ENCODE measurements around the gene SHBG. TPM values are rescaled to one million over a fixed set of nuclear protein-coding genes. Genes with fewer than 3 reads are reported as not detected.

The SHBG gene
- total RNA-seq, 1 experiment from 2014 or later = 1.2 TPM

GRCh38 chr17:7615265-7615747 is 14.6 kb upstream of the SHBG start:
- Histone ChIP-seq H3K9me3 (no peaks in the 10 kb centered on the region), H3K36me3 (ENCODE audit: control insufficient read depth, insufficient read depth, low read length) (no peaks in the 10 kb centered on the region), H3K4me3 (ENCODE audit: low read depth, low read length) (peak overlapping the region; percentile 32), H3K4me1 (no peaks in the 10 kb centered on the region), H3K27me3 (replicated peaks; ENCODE audit: control insufficient read depth, insufficient read depth, low read length) (no peaks in the 10 kb centered on the region)
- Mint-ChIP-seq H3K27ac (ENCODE audit: unreplicated experiment) (peak overlapping the region; percentile 67), H3K27me3 (ENCODE audit: insufficient read depth, unreplicated experiment) (no peaks in the 10 kb centered on the region), H3K4me3 (ENCODE audit: unreplicated experiment) (peak overlapping the region; percentile 98), H3K9me3 (ENCODE audit: unreplicated experiment) (no peaks in the 10 kb centered on the region), H3K4me1 (ENCODE audit: low read depth, unreplicated experiment) (peaks cover 20% of the 10 kb centered on the region), H3K36me3 (ENCODE audit: insufficient read depth, unreplicated experiment) (peaks cover 19% of the 10 kb centered on the region)
- TF ChIP-seq CTCF (IDR thresholded peaks at IDR 0.05; ENCODE audit: insufficient read depth in 1 of 2, low read depth in 1 of 2, low read length in 1 of 2, severe bottlenecking in 1 of 2, unreplicated experiment in 1 of 2) = no peak
- DNase-seq = no peak
- intact Hi-C loops (cut with micrococcal nuclease; ENCODE audit: unreplicated experiment) = loop anchor here (2.0 to 5.0 kb wide), 2 partner anchors 43 to 222 kb away; no protein-coding TSS in a partner anchor
- no TSS peak for BruUV-seq (replicated peaks)
- ChIA-PET POLR2A (interaction anchor here (0.6 to 2.3 kb wide), 12 partner anchors 12 to 558 kb away, joined by 3 to 17 read pairs (median 4); partner anchors contain the start of genes ATP1B2, MPDU1, NAA38 and SAT2), CTCF (interaction anchor here (0.6 to 2.3 kb wide), 9 partner anchors 12 to 164 kb away, joined by 3 to 9 read pairs (median 6); partner anchors contain the start of genes ATP1B2, MPDU1, SAT2 and TP53)

DNA sequence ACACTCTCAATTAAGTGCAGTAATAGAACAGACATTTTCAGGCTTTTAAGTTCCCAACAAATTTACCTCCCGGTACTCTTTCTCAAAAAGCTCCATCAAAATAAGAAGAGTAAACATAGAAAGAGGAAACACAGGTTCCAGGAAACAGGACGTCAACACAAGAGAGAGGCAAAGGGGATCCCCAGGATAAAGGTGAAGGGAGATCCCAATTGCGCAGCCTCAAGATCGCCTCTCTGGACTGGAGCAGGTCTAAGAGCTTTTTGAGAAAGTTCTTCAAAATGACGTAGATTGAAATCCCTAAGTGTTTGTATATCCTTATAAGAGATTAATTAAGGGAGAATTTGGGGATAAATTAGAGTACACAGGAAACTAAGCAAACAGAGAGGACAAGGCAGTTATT is 11.3 kb upstream of the SHBG start:
- POLR2A ChIA-PET = no interaction called here
- H3K27ac Mint-ChIP-seq (ENCODE audit: unreplicated experiment) = no peak overlapping the region

GRCh38 chr17:7620835-7621234 is 9.1 kb upstream of the SHBG start:
- Mint-ChIP-seq H3K9me3 (ENCODE audit: unreplicated experiment) (no peaks in the 10 kb centered on the region), H3K4me3 (ENCODE audit: unreplicated experiment) (no peak overlapping the region), H3K36me3 (ENCODE audit: insufficient read depth, unreplicated experiment) (no peaks in the 10 kb centered on the region), H3K27ac (ENCODE audit: unreplicated experiment) (no peak overlapping the region), H3K4me1 (ENCODE audit: low read depth, unreplicated experiment) (no peaks in the 10 kb centered on the region), H3K27me3 (ENCODE audit: insufficient read depth, unreplicated experiment) (no peaks in the 10 kb centered on the region)
- no peak for TF ChIP-seq CTCF (IDR thresholded peaks at IDR 0.05; ENCODE audit: insufficient read depth in 1 of 2, low read depth in 1 of 2, low read length in 1 of 2, severe bottlenecking in 1 of 2, unreplicated experiment in 1 of 2)
- no peaks in the 10 kb centered on the region for H3K27me3 ChIP-seq (replicated peaks; ENCODE audit: control insufficient read depth, insufficient read depth, low read length)
- H3K4me3 ChIP-seq (ENCODE audit: low read depth, low read length) = no peak overlapping the region
- no peaks in the 10 kb centered on the region for H3K36me3 ChIP-seq (ENCODE audit: control insufficient read depth, insufficient read depth, low read length)
- H3K9me3 ChIP-seq = no peaks in the 10 kb centered on the region
- BruUV-seq (replicated peaks) = no TSS peak
- CTCF ChIA-PET = no interaction called here
- no peaks in the 10 kb centered on the region for H3K4me1 ChIP-seq
- DNase-seq = no peak
- intact Hi-C loops (cut with micrococcal nuclease; ENCODE audit: unreplicated experiment) = no loop called here
- POLR2A ChIA-PET = no interaction called here

More for the DNA sequence above, 11.3 kb upstream of the SHBG start:
- Mint-ChIP-seq H3K36me3 (ENCODE audit: insufficient read depth, unreplicated experiment) (peaks cover 10% of the 10 kb centered on the region), H3K4me3 (ENCODE audit: unreplicated experiment) (no peak overlapping the region), H3K4me1 (ENCODE audit: low read depth, unreplicated experiment) (peaks cover 3% of the 10 kb centered on the region), H3K27me3 (ENCODE audit: insufficient read depth, unreplicated experiment) (no peaks in the 10 kb centered on the region), H3K9me3 (ENCODE audit: unreplicated experiment) (no peaks in the 10 kb centered on the region)
- DNase-seq = no peak
- Histone ChIP-seq H3K4me3 (ENCODE audit: low read depth, low read length) (no peak overlapping the region), H3K9me3 (no peaks in the 10 kb centered on the region), H3K27me3 (replicated peaks; ENCODE audit: control insufficient read depth, insufficient read depth, low read length) (no peaks in the 10 kb centered on the region), H3K36me3 (ENCODE audit: control insufficient read depth, insufficient read depth, low read length) (no peaks in the 10 kb centered on the region), H3K4me1 (no peaks in the 10 kb centered on the region)
- intact Hi-C loops (cut with micrococcal nuclease; ENCODE audit: unreplicated experiment) = loop anchor here (5.0 kb wide), 1 partner anchor 219 kb away; no protein-coding TSS in a partner anchor
- no TSS peak for BruUV-seq (replicated peaks)
- no peak for TF ChIP-seq CTCF (IDR thresholded peaks at IDR 0.05; ENCODE audit: insufficient read depth in 1 of 2, low read depth in 1 of 2, low read length in 1 of 2, severe bottlenecking in 1 of 2, unreplicated experiment in 1 of 2)
- CTCF ChIA-PET = no interaction called here

Data from Caco-2 (cell line).